ENCODE results near the gene PALLD.

- TF ChIP-seq CTCF (IDR thresholded peaks at IDR 0.05) (no peak), POLR2A (IDR thresholded peaks at IDR 0.05) (no peak)
Measured at GRCh38 chr4:168868044-168868781, 371.4 kb downstream of the PALLD start.
